Measurements from ENCODE around the gene IVNS1ABP.

GRCh38 chr1:185250063-185250462 is 67.0 kb downstream of the IVNS1ABP start:
- TF ChIP-seq CTCF (IDR thresholded peaks at IDR 0.05 in 4 of 5, conservative IDR thresholded peaks at IDR 0.05 in 1 of 5) (no peak), POLR2A (IDR thresholded peaks at IDR 0.05) (no peak)
